A673 (cell line): ENCODE data around the gene PDZD4.

ENCODE experiments used
- CTCF ChIP-seq: fragments of 300-800, 200-600 bp; sonication (generic); conservative IDR thresholded peaks from 2 replicates; pipeline ENCODE4 v1.5.1; 2017; ENCODE audit warnings: low read depth, mild to moderate bottlenecking, antibody characterized with exemption, low read length, moderate library complexity, mixed read lengths
- EZH2 ChIP-seq: fragments of 200-600 bp; sonication (generic); IDR thresholded peaks from 2 replicates; pipeline ENCODE4 v1.6.1; 2017; ENCODE audit warnings: borderline replicate concordance, low read depth, mild to moderate bottlenecking, mixed read lengths, antibody characterized with exemption, low read length; ENCODE audit not compliant: poor library complexity, severe bottlenecking

DNA sequence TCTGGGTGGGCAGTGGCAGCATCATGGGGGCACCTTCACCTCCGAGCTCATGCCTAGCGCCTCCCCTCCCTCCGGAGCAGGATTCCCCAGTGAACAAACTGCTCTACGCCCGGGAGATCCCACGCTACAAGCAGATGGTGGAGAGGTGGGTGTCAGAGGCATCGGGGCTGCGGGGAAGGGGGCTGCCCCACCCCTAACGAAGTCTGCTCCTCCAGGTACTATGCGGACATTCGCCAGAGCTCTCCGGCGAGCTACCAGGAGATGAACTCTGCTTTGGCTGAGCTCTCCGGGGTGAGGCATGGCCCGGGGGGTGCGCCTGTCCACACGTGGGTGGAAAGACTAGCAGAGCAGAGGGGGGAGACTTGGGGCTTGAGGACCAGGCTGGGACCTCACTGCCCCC, 52.2 kb downstream of the PDZD4 start:
- TF ChIP-seq CTCF (no peak), EZH2 (no peak)
